Psoas muscle (tissue), 8 donors: ENCODE data around the gene STARD13. TPM values are rescaled to one million over a fixed set of nuclear protein-coding genes. Genes with fewer than 3 reads are reported as not detected.

Experiments used
- ATAC-seq, 4 donors: fragments of 200-7000 bp; cut with Tn5 transposase; one replicate each; pipeline ENCODE4 v1.9.1; 2020; ENCODE audit warnings: moderate library complexity in 3 of 4, mild to moderate bottlenecking in 2 of 4
- DNase-seq, 2 donors: peaks; one replicate each; pipeline ENCODE4 v3.0.0-alpha.2; 2020
- H3K27ac ChIP-seq: fragments of 200-600 bp; one replicate; pipeline ENCODE4 v1.8.0; 2022
- H3K27me3 ChIP-seq, 3 donors: fragments of 200-600 bp in 1 of 3; one replicate each; pipeline versions ENCODE4 v1.6.1 to v1.8.0; 2013 to 2022; ENCODE audit warnings: low read length in 2 of 3, mild to moderate bottlenecking in 2 of 3, moderate library complexity in 1 of 3; ENCODE audit not compliant: insufficient read depth in 3 of 3
- H3K36me3 ChIP-seq, 2 donors: fragments of 200-600 bp in 1 of 2; one replicate each; pipeline versions ENCODE4 v1.6.1 to v1.8.0; 2013 to 2022; ENCODE audit warnings: low read depth in 1 of 2, mild to moderate bottlenecking in 1 of 2, moderate library complexity in 1 of 2; ENCODE audit not compliant: insufficient read depth in 1 of 2
- H3K4me1 ChIP-seq: fragments of 200-600 bp; one replicate; pipeline ENCODE4 v1.8.0; 2022
- H3K4me3 ChIP-seq: fragments of 200-600 bp; one replicate; pipeline ENCODE4 v1.8.0; 2022; ENCODE audit warnings: mild to moderate bottlenecking
- H3K9me3 ChIP-seq: fragments of 200-600 bp; one replicate; pipeline ENCODE4 v1.8.0; 2022
- WGBS, 3 donors: extraction: QIAGEN DNeasy Blood & Tissue Kit; methylation state at CpG; one replicate each; pipeline versions ENCODE4 v1.1.6 to v1.1.7; 2013; 5-methylcytosine and 5-hydroxymethylcytosine counted together
- intact Hi-C, 2 donors: fragments of 100-400 bp; cut with DNase I; formaldehyde crosslinking; loops; one replicate each; pipeline versions ENCODE4 v1.11.0 to v1.14.2; 2022
- polyA plus RNA-seq, 3 donors: library from polyadenylated mRNA; stranded (reverse); fragments of 200-250 nt; gene quantifications; one replicate each; pipeline ENCODE4 v1.2.3, GENCODE V29; 2013
- total RNA-seq, 4 donors: library from RNA; stranded (reverse); fragmentation: NEBNext Ultra II Directional in 2 of 4; extraction: Animal tissue kit (Norgen Biotek cat#: 25700) in 2 of 4; gene quantifications; one replicate each; pipeline versions ENCODE4 v1.2.1 to v1.2.4, GENCODE V29; 2021 to 2023
- TF ChIP-seq, protein P1 (sequence below): fragments of 200-600 bp; IDR thresholded peaks from one replicate; pipeline ENCODE4 v1.8.0; 2022; ENCODE audit warnings: antibody characterized with exemption
- donor health status: healthy with polysubstance abuse.
- donor health status: DM: no; HTN: no; CAD: no; lungs with moderate emphysema.
- donor health status: Bipolar disorder and iron deficiency.
- donor health status: healthy.
- donor health status: DM: yes; HTN: yes; CAD: no.
- donor health status: DM: no; HTN: no; CAD: no.
- donor health status: DM: no; HTN: no; CAD: no.
- donor health status: DM: yes; HTN: yes; CAD: no.

The STARD13 gene
- total and polyA plus RNA-seq, 7 donors, result 2.3 to 9.2 (median 5.6) TPM

DNA sequence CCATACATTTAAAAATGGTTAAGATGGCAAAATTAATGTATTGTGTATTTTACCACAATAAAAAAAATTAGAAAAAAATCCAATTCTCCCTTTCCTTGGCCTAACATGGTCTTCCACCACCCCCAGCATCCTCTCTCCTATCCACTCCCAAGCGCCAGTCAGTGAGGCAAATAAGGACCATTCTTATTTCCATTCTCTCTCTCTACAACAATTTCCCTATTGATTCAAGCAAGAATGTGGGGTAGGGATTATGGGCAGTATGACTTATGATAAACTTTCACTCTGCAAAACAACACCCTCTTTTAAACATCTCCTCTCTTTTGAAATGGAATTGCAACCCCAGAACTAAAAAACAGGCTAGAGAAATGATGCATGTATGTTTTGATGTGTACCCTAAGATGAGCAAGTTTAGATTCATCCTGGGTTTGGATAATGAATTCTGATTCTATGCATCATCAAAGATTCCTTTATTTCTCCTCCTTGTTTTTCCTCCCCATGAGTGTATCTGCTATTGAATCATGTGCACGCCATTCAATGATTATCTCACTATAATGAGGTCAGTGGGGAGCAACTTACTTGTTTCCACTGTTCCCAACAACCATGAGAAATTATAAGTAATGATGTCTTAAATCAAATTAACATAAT is 3.5 kb downstream of the STARD13 start:
- no peak for ATAC-seq
- H3K4me1 ChIP-seq, result peaks cover 66% of the 10 kb centered on the region
- H3K4me3 ChIP-seq, result no peak overlapping the region

DNA sequence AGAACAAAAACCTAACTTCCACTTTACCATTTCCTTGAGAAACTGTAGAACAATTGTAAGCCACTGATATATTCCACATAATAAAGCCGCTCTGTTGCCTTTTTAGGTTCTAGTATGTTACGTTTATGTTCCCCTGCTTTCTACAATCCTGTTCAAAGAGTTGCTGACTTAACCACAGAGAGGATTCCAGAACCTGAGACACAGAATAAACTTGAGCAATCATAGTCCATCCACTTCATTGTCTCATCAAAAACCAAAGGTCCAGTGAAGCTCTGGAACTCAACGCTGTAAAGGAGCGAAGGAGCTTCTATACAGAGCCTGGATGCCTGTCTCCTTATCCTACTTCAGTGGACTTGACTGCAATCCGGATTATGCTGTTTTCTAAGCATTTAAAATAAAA is 4.6 kb downstream of the STARD13 start:
- WGBS, 3 donors, result 92 to 93% (median 92%) methylated on average over 5 of the region's 5 CpGs
- TF ChIP-seq, protein P1, sequence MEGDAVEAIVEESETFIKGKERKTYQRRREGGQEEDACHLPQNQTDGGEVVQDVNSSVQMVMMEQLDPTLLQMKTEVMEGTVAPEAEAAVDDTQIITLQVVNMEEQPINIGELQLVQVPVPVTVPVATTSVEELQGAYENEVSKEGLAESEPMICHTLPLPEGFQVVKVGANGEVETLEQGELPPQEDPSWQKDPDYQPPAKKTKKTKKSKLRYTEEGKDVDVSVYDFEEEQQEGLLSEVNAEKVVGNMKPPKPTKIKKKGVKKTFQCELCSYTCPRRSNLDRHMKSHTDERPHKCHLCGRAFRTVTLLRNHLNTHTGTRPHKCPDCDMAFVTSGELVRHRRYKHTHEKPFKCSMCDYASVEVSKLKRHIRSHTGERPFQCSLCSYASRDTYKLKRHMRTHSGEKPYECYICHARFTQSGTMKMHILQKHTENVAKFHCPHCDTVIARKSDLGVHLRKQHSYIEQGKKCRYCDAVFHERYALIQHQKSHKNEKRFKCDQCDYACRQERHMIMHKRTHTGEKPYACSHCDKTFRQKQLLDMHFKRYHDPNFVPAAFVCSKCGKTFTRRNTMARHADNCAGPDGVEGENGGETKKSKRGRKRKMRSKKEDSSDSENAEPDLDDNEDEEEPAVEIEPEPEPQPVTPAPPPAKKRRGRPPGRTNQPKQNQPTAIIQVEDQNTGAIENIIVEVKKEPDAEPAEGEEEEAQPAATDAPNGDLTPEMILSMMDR, result no peak
- no peak overlapping the region for H3K4me3 ChIP-seq
- ATAC-seq, result no peak
- H3K4me1 ChIP-seq, result peaks cover 62% of the 10 kb centered on the region
- H3K27ac ChIP-seq, result peak overlapping the region; percentile 80
- intact Hi-C loops, result loop anchor here in 1 of 2 donors (10.0 kb wide), 1 partner anchor 156 kb away; no protein-coding TSS in a partner anchor
- H3K36me3 ChIP-seq, result no peaks in the 10 kb centered on the region
- no peak for DNase-seq
- no peaks in the 10 kb centered on the region for H3K27me3 ChIP-seq
- no peaks in the 10 kb centered on the region for H3K9me3 ChIP-seq

More for the DNA sequence above, 3.5 kb downstream of the STARD13 start:
- TF ChIP-seq, protein P1, result no peak
- H3K27me3 ChIP-seq, result no peaks in the 10 kb centered on the region
- no peaks in the 10 kb centered on the region for H3K36me3 ChIP-seq
- no peak for DNase-seq
- peak overlapping the region; percentile 88 for H3K27ac ChIP-seq
- no peaks in the 10 kb centered on the region for H3K9me3 ChIP-seq
- intact Hi-C loops, result loop anchor here in 1 of 2 donors (10.0 kb wide), 1 partner anchor 157 kb away; no protein-coding TSS in a partner anchor
- 89 to 93% (median 89%) methylated on average over 2 of the region's 2 CpGs for WGBS, 3 donors

DNA sequence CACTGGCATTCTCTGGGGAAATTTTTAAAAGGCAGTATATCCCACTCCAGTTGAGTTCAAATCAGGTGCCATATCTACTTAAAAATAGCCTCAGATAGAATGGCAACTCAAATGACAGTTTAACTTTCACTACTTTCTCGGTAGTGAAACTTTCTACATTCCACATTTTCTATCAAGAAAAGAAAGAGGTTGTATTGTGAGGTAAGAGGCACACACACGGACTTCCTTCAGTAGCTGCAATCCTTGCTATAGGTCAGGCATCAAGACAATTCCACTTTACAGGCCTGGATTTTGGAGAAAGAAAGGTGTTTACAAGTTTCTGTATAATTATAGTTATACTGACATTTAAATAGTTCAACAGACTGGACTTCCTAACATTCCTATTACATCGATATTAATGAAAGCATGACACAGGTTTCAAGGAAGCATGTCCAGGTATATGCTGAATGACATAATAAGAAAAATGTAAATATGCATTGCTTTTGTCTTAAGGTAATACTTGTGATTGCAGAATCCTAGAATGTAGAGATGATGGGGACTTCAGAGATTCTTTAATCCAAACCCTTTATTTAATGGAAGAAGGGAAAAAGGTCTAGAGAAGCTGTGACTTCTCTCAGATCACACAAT is 5.2 kb downstream of the STARD13 start:
- H3K36me3 ChIP-seq, result no peaks in the 10 kb centered on the region
- intact Hi-C loops, result loop anchor here in 1 of 2 donors (10.0 kb wide), 1 partner anchor 156 kb away; no protein-coding TSS in a partner anchor
- H3K9me3 ChIP-seq, result no peaks in the 10 kb centered on the region
- H3K27ac ChIP-seq, result peak overlapping the region; percentile 80
- peaks cover 62% of the 10 kb centered on the region for H3K4me1 ChIP-seq
- ATAC-seq (no peak), DNase-seq (no peak)
- peak overlapping the region; percentile 20 for H3K4me3 ChIP-seq
- TF ChIP-seq, protein P1, result no peak
- WGBS, 3 donors, result 45 to 53% (median 45%) methylated on average over 3 of the region's 3 CpGs
- H3K27me3 ChIP-seq, result no peaks in the 10 kb centered on the region

DNA sequence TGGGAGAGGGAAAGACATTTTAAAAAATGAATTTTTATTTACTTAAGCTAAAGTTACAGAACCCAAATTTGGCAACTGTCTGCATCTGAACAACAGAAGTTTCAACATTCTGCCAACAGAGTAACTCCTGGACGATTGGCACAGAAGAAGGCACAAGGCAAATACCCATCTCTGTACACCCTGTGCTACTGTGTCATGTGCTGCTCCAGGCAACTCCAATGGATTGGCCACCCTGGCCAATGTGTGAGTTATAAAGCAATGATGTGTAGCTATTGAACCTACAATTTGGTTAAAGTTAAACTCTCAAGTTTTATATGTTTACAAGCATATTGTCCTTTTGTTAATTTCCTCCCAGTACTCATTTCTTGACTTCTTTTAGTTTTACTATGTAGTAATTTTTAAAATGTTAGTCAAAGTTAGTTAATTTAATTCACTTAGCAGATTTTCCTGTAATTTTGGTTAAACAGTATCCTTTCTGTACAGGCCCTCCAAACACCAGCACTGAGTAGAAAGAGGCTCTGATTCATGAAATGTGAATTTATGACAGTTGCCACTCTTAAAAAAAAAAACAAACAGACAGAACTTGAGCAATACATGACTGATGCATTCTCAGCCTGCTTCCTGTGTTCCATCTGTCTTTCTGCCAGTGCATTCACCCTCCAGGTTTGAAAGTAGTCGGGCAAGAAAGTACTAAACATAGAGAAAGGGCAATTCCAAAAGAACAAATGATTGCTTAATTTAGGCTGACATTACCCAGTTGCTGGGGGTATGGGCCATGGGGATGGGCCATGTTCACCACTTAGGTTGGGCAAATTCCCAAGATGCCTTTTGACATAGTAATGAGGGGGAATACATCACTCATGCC is 5.9 kb downstream of the STARD13 start:
- H3K27ac ChIP-seq, result peak overlapping the region; percentile 80
- H3K36me3 ChIP-seq, result no peaks in the 10 kb centered on the region
- intact Hi-C loops, result loop anchor here in 1 of 2 donors (10.0 kb wide), 1 partner anchor 155 kb away; no protein-coding TSS in a partner anchor
- no peaks in the 10 kb centered on the region for H3K27me3 ChIP-seq
- DNase-seq (no peak), ATAC-seq (peak; percentile 89 to 94 (median 90))
- peaks cover 62% of the 10 kb centered on the region for H3K4me1 ChIP-seq
- 1 to 17% (median 14%) methylated on average over 2 of the region's 2 CpGs for WGBS, 3 donors
- H3K4me3 ChIP-seq, result peak overlapping the region; percentile 20
- H3K9me3 ChIP-seq, result no peaks in the 10 kb centered on the region
- TF ChIP-seq, protein P1, result no peak
